ENCODE data around the gene MEIS1.

MEIS1 gene

GRCh38 chr2:66523377-66523969 is 88.5 kb downstream of the MEIS1 start:
- Histone ChIP-seq H3K4me3 (no peak overlapping the region), H3K27ac (no peak overlapping the region)

- no peak overlapping the region for H3K27ac ChIP-seq
- no peak overlapping the region for H3K4me3 ChIP-seq
Measured at GRCh38 chr2:66523990-66524389, 89.1 kb downstream of the MEIS1 start.

- Histone ChIP-seq H3K4me3 (no peak overlapping the region), H3K27ac (no peak overlapping the region)
Measured at GRCh38 chr2:66525606-66526005, 90.7 kb downstream of the MEIS1 start.

GRCh38 chr2:66526180-66526579 is 91.3 kb downstream of the MEIS1 start:
- no peak overlapping the region for H3K4me3 ChIP-seq
- no peak overlapping the region for H3K27ac ChIP-seq

- Histone ChIP-seq H3K27ac (no peak overlapping the region), H3K4me3 (no peak overlapping the region)
Measured at GRCh38 chr2:66528974-66529724, 94.2 kb downstream of the MEIS1 start.

- H3K27ac ChIP-seq = no peak overlapping the region
- H3K4me3 ChIP-seq = no peak overlapping the region
Measured at GRCh38 chr2:66530651-66531050, 95.7 kb downstream of the MEIS1 start.

- Histone ChIP-seq H3K27ac (no peak overlapping the region), H3K4me3 (no peak overlapping the region)
Measured at GRCh38 chr2:66531155-66531554, 96.2 kb downstream of the MEIS1 start.

GRCh38 chr2:66531567-66531966 is 96.6 kb downstream of the MEIS1 start:
- no peak overlapping the region for H3K27ac ChIP-seq

GRCh38 chr2:66532972-66533868 is 98.3 kb downstream of the MEIS1 start:
- Histone ChIP-seq H3K4me3 (no peak overlapping the region), H3K27ac (no peak overlapping the region)

More at GRCh38 chr2:66531567-66531966, 96.6 kb downstream of the MEIS1 start:
- H3K4me3 ChIP-seq = no peak overlapping the region

- no peak overlapping the region for H3K27ac ChIP-seq
Measured at GRCh38 chr2:66534461-66534860, 99.5 kb downstream of the MEIS1 start.

GRCh38 chr2:66535574-66536289 is 100.8 kb downstream of the MEIS1 start:
- no peak overlapping the region for H3K4me3 ChIP-seq
- H3K27ac ChIP-seq = no peak overlapping the region

More at GRCh38 chr2:66534461-66534860, 99.5 kb downstream of the MEIS1 start:
- no peak overlapping the region for H3K4me3 ChIP-seq

GRCh38 chr2:66536290-66536673 is 101.4 kb downstream of the MEIS1 start:
- Histone ChIP-seq H3K4me3 (no peak overlapping the region), H3K27ac (no peak overlapping the region)

- no peak overlapping the region for H3K4me3 ChIP-seq
- no peak overlapping the region for H3K27ac ChIP-seq
Measured at GRCh38 chr2:66536997-66537396, 102.1 kb downstream of the MEIS1 start.

- no peak overlapping the region for H3K27ac ChIP-seq
- no peak overlapping the region for H3K4me3 ChIP-seq
Measured at GRCh38 chr2:66538291-66538690, 103.4 kb downstream of the MEIS1 start.

GRCh38 chr2:66539452-66539851 is 104.5 kb downstream of the MEIS1 start:
- Histone ChIP-seq H3K27ac (no peak overlapping the region), H3K4me3 (no peak overlapping the region)

- H3K27ac ChIP-seq = no peak overlapping the region
- H3K4me3 ChIP-seq = no peak overlapping the region
Measured at GRCh38 chr2:66541646-66542045, 106.7 kb downstream of the MEIS1 start.

- H3K27ac ChIP-seq = no peak overlapping the region
- H3K4me3 ChIP-seq = no peak overlapping the region
Measured at GRCh38 chr2:66543257-66543767, 108.4 kb downstream of the MEIS1 start.

GRCh38 chr2:66544258-66544657 is 109.3 kb downstream of the MEIS1 start:
- Histone ChIP-seq H3K4me3 (no peak overlapping the region), H3K27ac (no peak overlapping the region)

- Histone ChIP-seq H3K27ac (no peak overlapping the region), H3K4me3 (no peak overlapping the region)
Measured at GRCh38 chr2:66545258-66545657, 110.3 kb downstream of the MEIS1 start.

GRCh38 chr2:66547118-66547517 is 112.2 kb downstream of the MEIS1 start:
- Histone ChIP-seq H3K4me3 (no peak overlapping the region), H3K27ac (no peak overlapping the region)
